Ammon's horn (tissue), 1 donor: Measurements from ENCODE around the gene KLHL3.

Experiments used
- DNase-seq: peaks from one replicate; pipeline ENCODE4 v3.0.0-alpha.2; 2016; ENCODE audit warnings: low spot score

The KLHL3 gene

GRCh38 chr5:137747848-137748247, 12.0 kb upstream of the KLHL3 start:
- DNase-seq, result no peak

DNA sequence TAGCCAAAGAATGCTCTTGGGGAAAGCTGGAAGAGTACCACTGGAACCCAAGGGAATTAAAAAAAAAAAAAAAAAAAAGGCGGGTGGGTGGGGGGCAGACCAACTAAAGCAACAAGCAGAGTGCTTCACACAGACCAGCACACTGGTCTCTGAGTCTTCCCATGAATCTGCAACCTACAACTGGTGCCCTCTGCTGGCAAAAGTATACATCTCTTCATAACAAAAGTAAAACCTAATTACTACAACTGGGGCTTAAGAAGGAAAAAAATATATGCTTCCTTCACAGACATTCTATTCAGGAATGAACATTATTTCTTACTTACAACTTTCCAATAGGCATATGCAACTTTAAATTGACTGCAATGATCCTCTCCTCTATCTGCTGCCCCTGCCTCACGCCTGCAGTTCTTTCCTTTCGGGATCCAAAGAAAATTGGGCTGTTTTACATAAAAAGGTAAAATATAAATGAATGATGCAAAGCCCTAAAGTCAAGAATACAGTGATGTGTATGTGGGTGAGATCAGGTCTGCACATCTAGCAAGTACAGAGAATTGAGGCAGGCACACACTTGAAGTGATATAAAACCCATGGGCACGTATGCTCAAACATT, 7.2 kb upstream of the KLHL3 start:
- peak; percentile 89 for DNase-seq

DNA sequence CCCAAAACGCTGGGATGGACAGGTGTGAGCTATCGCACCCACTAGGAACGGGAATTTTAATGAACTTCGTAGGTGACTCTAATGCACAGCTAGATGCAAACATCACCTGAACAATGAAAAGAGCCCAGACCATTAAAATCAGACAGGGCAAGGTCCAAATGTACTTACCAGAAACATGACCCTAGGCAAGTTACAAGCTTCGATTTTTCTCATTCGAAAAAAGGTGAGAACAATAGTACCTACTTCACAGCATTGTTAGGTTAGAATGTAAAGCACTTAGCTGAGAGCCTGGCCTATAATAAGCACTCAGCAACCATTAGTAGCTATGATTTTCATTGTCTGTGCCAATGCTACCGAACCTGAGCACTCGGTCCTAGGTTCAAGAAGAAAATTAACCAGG, 5.8 kb upstream of the KLHL3 start:
- DNase-seq, result no peak

GRCh38 chr5:137739737-137740136, 3.8 kb upstream of the KLHL3 start:
- DNase-seq, result no peak

GRCh38 chr5:137738947-137739346, 3.1 kb upstream of the KLHL3 start:
- no peak for DNase-seq

DNA sequence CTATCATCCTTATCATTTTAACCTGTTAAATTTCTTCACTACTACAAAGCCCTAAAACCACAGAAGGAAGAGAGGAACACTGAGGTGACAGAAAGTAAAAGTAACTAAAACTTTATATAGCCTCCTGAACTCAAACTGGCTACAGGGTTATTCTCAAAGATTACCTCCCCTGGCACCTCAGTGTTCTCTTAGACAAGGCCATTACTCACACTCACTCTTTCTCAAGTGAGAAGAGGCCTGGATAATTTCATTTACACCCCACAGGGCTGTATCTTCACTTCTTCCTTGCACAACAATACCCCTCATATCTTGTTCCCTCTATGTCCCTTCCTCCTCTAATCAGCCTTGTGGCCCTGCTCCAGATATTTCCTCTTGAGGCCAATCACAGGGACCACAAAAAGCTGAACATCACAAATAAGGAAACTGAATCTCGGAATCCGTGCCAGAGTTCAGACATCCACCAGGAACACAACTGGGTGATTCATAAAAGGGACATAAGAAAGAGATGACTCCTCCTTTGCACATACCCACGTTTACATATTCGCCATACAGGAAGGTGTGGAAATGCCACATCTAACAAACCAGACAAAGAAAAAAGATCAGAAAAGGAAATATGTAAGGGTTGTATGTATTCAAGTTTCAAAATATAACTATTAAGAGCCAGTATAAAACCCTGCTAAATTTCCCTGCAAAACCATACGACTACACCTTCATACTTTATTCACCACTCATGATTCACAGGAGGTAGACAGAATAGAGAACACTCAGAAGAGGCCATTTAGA, 1.7 kb upstream of the KLHL3 start:
- DNase-seq, result no peak

DNA sequence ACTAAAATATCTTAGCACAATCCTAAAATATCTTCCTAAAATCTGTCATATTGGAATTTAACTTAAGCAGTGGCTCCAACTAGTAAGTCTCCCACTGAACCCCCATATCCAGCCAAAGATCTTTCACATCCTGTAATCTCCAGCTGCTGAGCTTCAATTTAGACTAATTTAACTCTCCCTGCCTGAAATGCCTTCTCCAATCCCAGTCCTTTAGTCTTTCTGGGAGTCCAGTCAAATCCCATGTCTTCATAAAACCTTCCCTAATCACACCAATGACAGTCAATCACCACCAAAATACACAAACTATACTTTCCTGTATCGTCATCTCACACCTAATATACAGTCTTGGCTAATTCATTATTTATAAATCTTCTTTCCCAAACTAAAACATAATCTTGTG, 607 bp upstream of the KLHL3 start:
- DNase-seq, result no peak

- no peak for DNase-seq
Observed at GRCh38 chr5:137734962-137735554, 831 bp downstream of the KLHL3 start.

DNA sequence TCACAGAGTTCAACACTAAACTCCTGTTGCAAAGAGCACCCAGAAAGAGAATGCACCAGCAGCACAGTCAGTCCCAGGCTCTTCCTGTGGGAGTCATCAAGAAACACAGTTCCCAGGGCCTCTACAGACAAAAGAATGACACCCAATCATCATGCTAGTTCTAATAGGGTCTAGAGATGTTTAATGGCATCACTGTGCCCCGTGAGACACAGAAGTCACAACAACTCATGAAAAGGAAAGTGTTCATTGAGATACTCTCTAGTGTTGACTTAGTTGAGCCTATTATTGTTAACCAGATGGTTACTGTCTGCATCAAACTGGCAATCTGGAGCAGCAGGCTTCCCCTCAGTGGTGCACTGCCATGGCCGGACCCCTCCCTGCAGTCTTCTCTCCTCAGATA, 1.6 kb downstream of the KLHL3 start:
- no peak for DNase-seq

DNA sequence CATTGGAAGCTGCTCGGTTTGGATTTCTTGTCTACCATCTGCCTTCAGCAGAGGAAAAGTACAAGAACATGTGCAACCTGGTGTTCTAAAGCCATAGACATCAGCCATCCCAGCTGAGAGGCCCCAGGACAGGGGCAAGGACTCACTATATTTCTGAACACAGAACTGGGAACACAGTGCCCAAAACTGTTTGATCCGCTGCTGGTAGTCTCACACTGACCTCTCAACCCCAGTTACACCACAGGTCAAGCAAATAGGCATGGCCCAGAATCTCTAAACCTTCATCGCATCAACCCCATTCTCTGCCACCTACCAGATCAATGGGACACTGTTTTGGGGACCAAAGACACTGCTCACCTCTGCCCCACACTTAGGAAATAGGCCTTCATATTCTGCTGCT, 2.0 kb downstream of the KLHL3 start:
- DNase-seq, result no peak

GRCh38 chr5:137733006-137733405, 2.9 kb downstream of the KLHL3 start:
- DNase-seq, result no peak

- DNase-seq, result no peak
Observed at GRCh38 chr5:137731176-137731575, 4.7 kb downstream of the KLHL3 start.

- no peak for DNase-seq
Observed at GRCh38 chr5:137730336-137730735, 5.6 kb downstream of the KLHL3 start.

- no peak for DNase-seq
Observed at GRCh38 chr5:137728048-137728447, 7.8 kb downstream of the KLHL3 start.

DNA sequence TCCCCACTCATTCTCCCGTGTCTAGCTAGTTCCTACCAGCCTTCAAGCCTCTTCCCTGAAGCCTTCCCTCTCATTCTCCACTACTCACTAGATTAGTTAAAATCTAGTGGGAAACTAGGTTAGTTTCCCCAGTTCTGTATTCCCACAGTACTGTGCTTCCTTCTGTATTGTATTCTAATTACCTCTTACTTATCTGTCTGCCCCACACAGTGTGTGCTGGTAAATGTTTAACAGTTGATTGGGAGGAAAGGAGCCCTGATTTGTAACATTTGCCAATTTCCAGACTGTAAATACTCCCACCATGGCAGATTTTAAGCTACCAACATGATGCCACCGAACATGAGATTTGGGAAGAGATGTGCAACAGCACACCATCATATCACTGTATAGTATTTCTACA, 8.3 kb downstream of the KLHL3 start:
- DNase-seq, result peak; percentile 33

DNA sequence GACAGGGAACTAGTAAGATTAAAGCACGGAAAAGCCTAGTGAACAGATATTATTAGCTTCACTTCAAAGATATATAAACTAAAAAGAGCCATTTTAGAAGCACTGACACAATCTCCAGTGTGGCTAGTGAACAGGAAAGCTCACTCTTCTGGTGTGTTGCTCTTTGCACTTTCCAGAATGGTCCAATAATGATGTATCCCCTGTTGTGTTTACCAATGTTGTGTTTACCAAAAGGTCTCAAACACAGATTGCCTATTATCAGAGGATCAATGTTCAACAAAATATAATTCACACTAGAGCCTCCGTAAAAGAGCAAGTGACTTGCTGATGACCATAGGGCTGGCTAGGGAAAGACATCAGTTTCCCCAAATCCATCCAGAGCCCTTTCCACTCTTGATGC, 11.6 kb downstream of the KLHL3 start:
- no peak for DNase-seq

DNA sequence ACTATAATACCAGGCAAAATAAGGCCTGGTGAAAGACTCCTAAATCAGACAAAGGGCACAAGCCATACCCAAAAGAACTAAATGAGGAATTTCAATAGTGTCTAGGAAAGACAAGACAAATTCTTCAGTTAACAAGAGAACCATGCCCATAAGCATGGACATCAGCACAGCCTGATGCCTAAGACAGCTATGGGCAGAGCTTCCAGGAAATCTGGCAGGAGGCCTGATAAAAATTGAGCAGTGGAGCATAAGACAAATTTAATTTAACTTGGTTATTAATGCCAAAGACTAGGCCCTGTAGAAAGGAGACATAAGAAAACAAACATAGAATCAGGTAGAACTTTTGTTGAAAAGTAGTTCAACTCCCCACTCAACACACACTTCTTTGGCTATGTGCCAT, 17.3 kb downstream of the KLHL3 start:
- DNase-seq, result no peak

DNA sequence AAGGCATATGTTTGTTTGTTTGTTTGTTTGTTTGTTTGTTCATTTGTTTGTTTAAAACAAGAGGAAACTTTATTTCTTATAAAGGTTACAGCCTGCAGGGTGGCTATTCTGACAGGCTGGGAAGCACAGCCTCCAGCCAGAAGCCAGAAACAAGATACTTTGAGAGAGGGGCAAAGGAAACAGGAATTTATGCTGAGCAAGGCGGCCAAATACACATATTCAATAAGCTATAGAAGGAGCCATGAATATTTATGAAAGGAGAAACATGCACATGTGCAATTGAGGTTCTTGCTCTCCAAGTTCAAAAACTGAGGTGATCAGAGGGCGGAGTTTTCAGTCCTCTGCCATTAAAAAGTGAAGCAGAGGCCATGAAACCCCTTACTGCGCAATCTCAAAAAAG, 19.6 kb downstream of the KLHL3 start:
- DNase-seq, result no peak

DNA sequence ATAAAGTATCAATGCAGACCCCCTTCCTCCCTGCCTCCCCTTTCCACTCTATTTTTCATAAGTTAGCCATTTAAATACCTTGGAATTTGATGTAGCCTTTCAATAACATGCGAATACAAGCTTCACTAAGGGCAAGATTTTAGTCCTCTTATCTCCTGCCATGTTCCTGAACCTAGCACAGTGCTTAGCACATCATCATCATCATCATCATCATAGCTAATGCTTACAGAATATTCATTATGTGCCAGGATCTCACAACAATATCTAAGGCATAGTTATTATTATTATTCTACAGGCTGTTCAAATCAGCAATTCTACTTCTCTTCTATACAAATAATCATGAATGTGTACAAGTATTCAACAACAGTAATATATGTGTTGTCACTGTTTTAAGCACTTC, 20.4 kb downstream of the KLHL3 start:
- DNase-seq, result no peak

DNA sequence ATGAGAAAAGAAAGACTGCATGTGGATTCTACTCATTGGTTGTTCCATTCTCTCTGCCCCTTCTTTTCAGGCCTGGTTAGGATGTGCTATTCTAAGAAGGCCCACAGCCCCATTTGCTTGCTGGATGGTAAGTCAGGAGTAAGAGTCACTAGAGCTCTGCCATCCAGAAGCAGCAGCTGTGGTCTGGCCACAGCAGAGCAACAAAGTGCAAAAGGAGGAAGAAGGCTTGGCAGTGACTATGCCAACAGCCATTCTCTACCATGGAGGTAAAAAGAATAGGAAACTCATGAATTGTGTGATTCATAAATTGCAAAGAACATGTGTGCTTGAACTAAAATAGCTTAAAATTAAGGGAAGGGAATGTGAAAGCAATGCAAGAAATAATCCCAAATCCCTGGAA, 20.9 kb downstream of the KLHL3 start:
- DNase-seq, result no peak

GRCh38 chr5:137714494-137714893, 21.4 kb downstream of the KLHL3 start:
- DNase-seq, result no peak

DNA sequence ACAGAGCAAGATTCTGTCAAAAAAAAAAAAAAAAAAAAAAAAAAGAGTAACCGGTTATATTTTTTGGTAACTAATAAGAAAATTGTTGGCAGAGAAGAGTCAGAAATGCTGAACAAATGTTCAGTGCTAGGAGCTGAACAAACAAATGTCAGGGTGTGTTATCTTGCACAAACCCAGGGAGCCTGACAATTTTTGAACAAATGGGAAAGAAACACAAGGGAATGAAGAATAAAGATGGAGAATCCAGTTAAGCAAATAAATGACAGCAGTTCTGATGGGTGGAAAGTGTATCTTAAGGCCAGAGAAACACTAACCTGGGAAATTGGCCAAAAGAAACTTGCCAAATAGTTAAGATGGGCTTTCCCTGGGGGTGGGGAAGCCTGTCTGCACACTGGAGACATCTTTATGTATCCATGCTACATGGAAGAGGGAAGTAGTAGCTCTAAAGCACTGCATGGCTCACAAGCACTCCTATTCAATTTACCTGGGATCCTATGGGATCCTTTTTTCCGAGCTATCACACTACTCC, 23.7 kb downstream of the KLHL3 start:
- DNase-seq, result no peak

DNA sequence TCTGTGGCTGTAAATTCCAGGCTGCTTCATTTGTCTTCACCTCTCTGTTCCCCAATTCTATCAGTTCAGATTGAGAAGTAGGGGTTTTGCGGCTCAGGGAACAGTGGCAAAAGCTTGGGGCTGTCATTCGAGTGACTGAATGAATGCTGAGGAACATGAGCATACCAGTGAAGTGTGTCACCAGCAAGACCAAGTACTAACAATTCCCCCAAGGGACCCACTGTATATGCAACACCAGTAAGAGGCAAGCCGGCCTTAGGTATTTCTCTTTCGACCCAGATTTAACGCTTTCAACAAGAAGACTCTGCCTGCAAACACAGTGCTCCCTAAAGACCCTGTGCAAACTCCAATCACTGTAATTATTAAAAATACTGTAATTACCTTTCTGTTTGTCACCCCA, 25.8 kb downstream of the KLHL3 start:
- DNase-seq, result no peak
